ENCODE measurements around the gene CYB5B.

CYB5B gene

DNA sequence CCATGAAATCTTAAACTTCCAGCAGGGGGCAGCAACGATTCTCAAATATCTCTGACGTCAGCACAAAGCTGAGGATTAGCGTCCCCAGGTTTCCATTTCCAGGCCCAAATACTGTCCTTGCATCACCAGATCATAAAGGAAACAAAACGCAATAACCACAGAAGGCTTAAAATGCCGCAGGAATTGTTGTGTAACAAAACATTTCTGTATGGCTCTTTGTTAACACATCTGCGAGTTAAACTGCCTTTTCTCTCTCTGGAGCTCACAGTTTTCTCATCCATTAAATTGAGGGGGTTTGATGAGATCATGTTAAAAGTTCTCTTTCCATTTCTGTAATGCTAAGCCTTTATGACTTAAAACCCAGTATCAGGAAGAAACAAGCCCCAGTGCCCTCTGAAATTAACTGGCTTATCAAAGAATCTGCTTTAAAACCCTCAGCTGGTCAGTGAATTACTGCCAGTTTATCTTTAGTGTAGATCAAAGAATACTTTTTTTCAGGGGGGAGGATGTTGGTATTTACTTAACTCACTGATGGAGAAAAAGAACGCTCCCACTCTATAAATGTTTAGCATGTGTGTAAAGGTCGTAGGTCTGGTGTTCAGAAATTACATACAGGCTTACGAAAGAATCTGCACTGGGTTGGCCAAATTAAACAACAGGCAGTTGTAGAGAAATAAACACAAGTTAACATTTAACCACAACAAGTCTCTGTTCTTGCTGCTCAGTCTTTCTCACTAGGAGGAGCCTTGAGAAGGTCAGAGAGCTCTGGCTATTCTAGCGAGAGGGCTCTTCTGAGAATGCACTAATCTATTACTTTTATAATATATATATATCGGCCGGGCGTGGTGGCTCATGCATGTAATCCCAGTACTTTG, 28.0 kb upstream of the CYB5B start:
- Histone ChIP-seq H3K4me3 (ENCODE audit: low read depth, low read length) (no peak overlapping the region), H3K27ac (ENCODE audit: low read depth, low read length) (peak overlapping the region; percentile 73), H3K9me3 (ENCODE audit: control insufficient read depth, insufficient read depth, low read length) (no peaks in the 10 kb centered on the region), H3K9ac (ENCODE audit: low read depth, low read length) (no peak overlapping the region), H3K36me3 (ENCODE audit: control insufficient read depth, insufficient read depth, low read length) (no peaks in the 10 kb centered on the region), H3K4me1 (ENCODE audit: control insufficient read depth, insufficient read depth, low read length) (peaks cover 6% of the 10 kb centered on the region; the same call in 1 of the 2 replicates), H3K27me3 (ENCODE audit: control insufficient read depth, insufficient read depth, low read length) (no peaks in the 10 kb centered on the region)

DNA sequence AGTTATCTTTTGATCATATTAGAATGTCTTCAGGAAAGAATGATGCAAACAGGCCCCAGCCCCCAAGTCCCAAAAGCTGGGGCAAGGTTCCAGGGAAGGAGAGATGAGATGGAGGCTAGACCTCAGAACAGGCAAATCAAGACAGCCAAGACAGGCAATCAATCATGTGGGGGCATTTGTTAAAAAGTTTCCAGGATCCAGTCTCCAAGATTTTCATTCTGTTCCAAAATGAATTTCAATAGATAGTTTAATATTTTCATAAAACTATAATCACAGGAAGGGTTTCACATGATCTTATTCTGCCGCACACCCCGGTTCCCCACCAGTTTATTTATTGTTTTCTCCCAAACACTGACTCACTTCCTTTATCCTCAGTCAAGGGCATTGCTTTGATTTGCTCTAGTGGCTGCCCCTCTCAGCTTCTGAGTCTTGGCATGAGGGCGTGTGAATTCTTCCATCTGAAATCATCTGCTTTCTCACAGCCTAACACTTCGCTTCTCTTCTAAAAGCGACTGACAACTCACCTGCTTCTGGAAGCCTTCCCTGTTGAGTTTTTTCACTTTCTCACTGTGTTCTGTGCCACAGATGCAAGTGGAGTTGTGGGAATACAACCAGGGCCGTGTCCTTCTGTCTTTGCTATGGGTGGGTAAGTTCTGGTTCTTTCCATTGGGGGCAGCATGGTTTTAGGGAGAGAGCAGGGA, 26.4 kb upstream of the CYB5B start:
- Histone ChIP-seq H3K9me3 (ENCODE audit: control insufficient read depth, insufficient read depth, low read length) (no peaks in the 10 kb centered on the region), H3K27me3 (ENCODE audit: control insufficient read depth, insufficient read depth, low read length) (no peaks in the 10 kb centered on the region), H3K27ac (ENCODE audit: low read depth, low read length) (peak overlapping the region; percentile 30), H3K9ac (ENCODE audit: low read depth, low read length) (no peak overlapping the region), H3K36me3 (ENCODE audit: control insufficient read depth, insufficient read depth, low read length) (no peaks in the 10 kb centered on the region), H3K4me1 (ENCODE audit: control insufficient read depth, insufficient read depth, low read length) (peaks cover 6% of the 10 kb centered on the region; the same call in 1 of the 2 replicates), H3K4me3 (ENCODE audit: low read depth, low read length) (no peak overlapping the region)

DNA sequence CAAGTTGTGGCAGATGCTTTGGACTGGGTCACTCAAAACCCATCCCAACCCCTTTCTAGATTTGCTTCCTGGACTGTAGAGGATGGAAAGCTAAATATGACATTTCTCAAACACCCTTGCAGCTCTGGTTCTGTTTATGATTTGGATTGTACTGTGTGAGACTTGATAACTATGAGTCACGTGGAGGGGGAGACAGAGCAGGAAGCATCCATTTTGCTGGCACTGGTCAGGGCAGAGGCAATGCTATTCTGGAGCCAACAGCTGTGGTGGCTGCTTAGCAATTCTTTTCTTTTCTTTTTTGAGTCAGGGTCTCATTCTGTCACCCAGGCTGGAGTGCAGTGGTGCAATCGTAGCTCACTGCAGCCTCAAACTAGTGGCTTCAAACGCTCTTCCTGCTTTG, 25.1 kb upstream of the CYB5B start:
- no peaks in the 10 kb centered on the region for H3K9me3 ChIP-seq (ENCODE audit: control insufficient read depth, insufficient read depth, low read length)
- peaks cover 12% of the 10 kb centered on the region for H3K4me1 ChIP-seq (ENCODE audit: control insufficient read depth, insufficient read depth, low read length)
- H3K27me3 ChIP-seq (ENCODE audit: control insufficient read depth, insufficient read depth, low read length): no peaks in the 10 kb centered on the region
- H3K27ac ChIP-seq (ENCODE audit: low read depth, low read length): no peak overlapping the region
- H3K9ac ChIP-seq (ENCODE audit: low read depth, low read length): no peak overlapping the region
- no peak overlapping the region for H3K4me3 ChIP-seq (ENCODE audit: low read depth, low read length)
- H3K36me3 ChIP-seq (ENCODE audit: control insufficient read depth, insufficient read depth, low read length): no peaks in the 10 kb centered on the region

DNA sequence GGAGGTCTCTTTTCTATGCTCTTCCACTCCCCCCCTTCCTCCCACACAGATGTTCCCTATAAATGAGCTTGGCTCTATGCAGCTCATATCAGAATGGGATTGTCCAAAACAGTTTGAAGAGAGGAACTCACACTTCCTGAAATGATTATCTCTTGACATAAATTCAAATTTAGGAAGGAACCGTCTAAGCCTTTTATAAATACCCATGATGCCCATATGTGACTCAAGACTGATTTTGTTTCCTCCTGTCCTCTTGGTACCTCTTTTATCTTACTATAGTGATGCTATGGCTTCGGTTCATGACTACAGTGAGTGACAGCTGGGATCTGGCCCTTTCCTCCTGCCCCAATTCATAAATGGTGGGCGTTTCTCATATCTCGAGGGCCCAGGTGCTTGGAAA, 22.0 kb upstream of the CYB5B start:
- peaks cover 10% of the 10 kb centered on the region for H3K4me1 ChIP-seq (ENCODE audit: control insufficient read depth, insufficient read depth, low read length)
- H3K9ac ChIP-seq (ENCODE audit: low read depth, low read length): no peak overlapping the region
- H3K27ac ChIP-seq (ENCODE audit: low read depth, low read length): no peak overlapping the region

DNA sequence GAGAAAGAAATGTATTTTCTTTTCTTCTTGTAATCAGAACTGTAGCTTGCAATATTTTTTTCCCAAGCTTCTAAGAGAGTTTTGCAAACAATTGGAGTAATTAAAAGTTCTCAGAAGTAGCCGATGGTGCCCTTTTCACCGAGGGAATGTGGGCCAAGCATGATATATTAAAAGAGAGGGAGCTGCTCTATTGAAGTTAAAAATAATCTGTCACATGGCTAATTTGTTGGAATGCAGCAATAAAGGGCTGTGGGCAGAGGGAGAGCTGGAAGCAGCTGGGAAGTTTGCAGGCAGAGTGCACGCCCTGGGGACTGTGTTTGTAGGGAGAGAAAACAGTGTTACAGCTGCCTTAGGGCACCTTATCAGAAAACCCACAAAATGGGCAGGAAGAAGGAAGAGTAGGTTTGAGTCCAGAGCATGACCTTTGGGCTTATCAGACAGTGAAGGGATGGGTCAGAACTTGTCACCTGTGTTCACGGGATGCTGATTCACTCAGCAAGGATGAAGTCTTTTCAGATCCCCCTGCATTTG, 20.1 kb upstream of the CYB5B start:
- H3K9me3 ChIP-seq (ENCODE audit: control insufficient read depth, insufficient read depth, low read length): no peaks in the 10 kb centered on the region
- no peaks in the 10 kb centered on the region for H3K36me3 ChIP-seq (ENCODE audit: control insufficient read depth, insufficient read depth, low read length)
- H3K9ac ChIP-seq (ENCODE audit: low read depth, low read length): no peak overlapping the region
- peak overlapping the region; percentile 17 for H3K27ac ChIP-seq (ENCODE audit: low read depth, low read length)
- H3K4me1 ChIP-seq (ENCODE audit: control insufficient read depth, insufficient read depth, low read length): peaks cover 10% of the 10 kb centered on the region
- H3K4me3 ChIP-seq (ENCODE audit: low read depth, low read length): no peak overlapping the region
- no peaks in the 10 kb centered on the region for H3K27me3 ChIP-seq (ENCODE audit: control insufficient read depth, insufficient read depth, low read length)

More for the DNA sequence above, 22.0 kb upstream of the CYB5B start:
- Histone ChIP-seq H3K36me3 (ENCODE audit: control insufficient read depth, insufficient read depth, low read length) (no peaks in the 10 kb centered on the region), H3K27me3 (ENCODE audit: control insufficient read depth, insufficient read depth, low read length) (no peaks in the 10 kb centered on the region), H3K9me3 (ENCODE audit: control insufficient read depth, insufficient read depth, low read length) (no peaks in the 10 kb centered on the region), H3K4me3 (ENCODE audit: low read depth, low read length) (no peak overlapping the region)

DNA sequence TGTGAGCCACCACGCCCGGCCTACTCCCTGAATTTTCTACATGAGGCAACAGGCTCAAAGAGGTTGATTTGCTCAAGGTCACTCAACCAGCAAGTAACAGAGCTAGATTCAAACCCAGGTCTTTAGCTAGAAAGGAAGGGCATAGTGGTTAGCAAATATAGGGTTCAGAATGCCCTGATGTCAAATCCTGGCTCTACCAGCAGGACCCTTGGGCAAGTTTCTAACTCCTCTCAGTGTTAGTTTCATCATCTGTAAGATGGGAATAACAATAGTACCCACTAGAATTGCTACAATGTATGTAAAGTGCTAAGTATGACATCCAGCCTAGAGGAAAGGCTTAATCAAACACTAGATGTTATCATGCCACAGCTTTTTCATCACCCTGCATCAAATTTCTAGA, 19.1 kb upstream of the CYB5B start:
- Histone ChIP-seq H3K9ac (ENCODE audit: low read depth, low read length) (no peak overlapping the region), H3K4me3 (ENCODE audit: low read depth, low read length) (no peak overlapping the region), H3K9me3 (ENCODE audit: control insufficient read depth, insufficient read depth, low read length) (no peaks in the 10 kb centered on the region), H3K4me1 (ENCODE audit: control insufficient read depth, insufficient read depth, low read length) (peaks cover 10% of the 10 kb centered on the region), H3K27ac (ENCODE audit: low read depth, low read length) (no peak overlapping the region), H3K27me3 (ENCODE audit: control insufficient read depth, insufficient read depth, low read length) (no peaks in the 10 kb centered on the region), H3K36me3 (ENCODE audit: control insufficient read depth, insufficient read depth, low read length) (no peaks in the 10 kb centered on the region)

DNA sequence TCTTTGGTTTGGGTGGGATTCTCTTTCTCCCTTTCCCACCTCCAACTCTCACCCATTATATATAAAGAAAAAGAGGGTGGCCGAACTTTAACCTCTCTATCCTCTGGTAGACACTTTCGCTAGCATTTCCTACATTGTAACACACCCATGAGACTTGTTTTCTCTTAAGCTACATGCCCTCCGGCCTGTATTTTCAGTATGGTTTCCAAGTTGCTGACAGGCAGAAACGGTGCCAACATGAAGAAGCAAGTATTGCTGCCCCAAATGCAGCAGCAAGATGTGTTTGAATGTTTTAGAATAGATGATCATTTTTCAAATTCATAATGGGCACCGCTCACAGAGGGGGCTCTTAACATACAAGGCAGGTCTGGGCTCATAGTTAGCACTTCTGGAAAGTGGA, 18.7 kb upstream of the CYB5B start:
- no peaks in the 10 kb centered on the region for H3K9me3 ChIP-seq (ENCODE audit: control insufficient read depth, insufficient read depth, low read length)
- H3K4me1 ChIP-seq (ENCODE audit: control insufficient read depth, insufficient read depth, low read length): peaks cover 10% of the 10 kb centered on the region
- no peak overlapping the region for H3K9ac ChIP-seq (ENCODE audit: low read depth, low read length)
- no peaks in the 10 kb centered on the region for H3K36me3 ChIP-seq (ENCODE audit: control insufficient read depth, insufficient read depth, low read length)
- no peak overlapping the region for H3K27ac ChIP-seq (ENCODE audit: low read depth, low read length)
- H3K4me3 ChIP-seq (ENCODE audit: low read depth, low read length): no peak overlapping the region
- no peaks in the 10 kb centered on the region for H3K27me3 ChIP-seq (ENCODE audit: control insufficient read depth, insufficient read depth, low read length)

DNA sequence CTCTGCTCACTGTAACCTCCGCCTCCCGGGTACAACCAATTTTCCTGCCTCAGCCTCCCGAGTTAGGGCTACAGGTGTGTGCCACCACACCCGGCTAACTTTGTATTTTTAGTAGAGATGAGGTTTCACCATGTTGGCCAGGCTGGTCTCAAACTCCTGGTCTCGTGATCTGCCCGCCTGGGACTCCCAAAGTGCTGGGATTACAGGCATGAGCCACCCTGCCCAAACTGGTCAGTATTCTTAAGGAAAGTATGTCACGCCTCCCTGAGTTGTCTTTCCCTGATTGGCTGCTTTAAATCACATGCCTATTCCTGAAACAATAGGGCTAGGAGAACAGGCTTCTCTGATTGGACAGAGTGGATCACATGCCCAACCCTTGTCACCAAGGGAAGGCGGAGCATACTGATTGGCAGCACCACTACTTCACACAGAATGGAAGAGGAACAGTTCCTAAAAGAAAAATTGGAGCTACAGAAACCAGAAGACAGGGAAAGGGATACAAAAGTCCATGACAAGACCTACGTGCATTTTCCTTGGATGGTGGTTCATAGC, 17.6 kb upstream of the CYB5B start:
- Histone ChIP-seq H3K9me3 (ENCODE audit: control insufficient read depth, insufficient read depth, low read length) (no peaks in the 10 kb centered on the region), H3K27me3 (ENCODE audit: control insufficient read depth, insufficient read depth, low read length) (no peaks in the 10 kb centered on the region), H3K36me3 (ENCODE audit: control insufficient read depth, insufficient read depth, low read length) (no peaks in the 10 kb centered on the region), H3K9ac (ENCODE audit: low read depth, low read length) (no peak overlapping the region), H3K27ac (ENCODE audit: low read depth, low read length) (no peak overlapping the region), H3K4me3 (ENCODE audit: low read depth, low read length) (no peak overlapping the region), H3K4me1 (ENCODE audit: control insufficient read depth, insufficient read depth, low read length) (peaks cover 10% of the 10 kb centered on the region)

DNA sequence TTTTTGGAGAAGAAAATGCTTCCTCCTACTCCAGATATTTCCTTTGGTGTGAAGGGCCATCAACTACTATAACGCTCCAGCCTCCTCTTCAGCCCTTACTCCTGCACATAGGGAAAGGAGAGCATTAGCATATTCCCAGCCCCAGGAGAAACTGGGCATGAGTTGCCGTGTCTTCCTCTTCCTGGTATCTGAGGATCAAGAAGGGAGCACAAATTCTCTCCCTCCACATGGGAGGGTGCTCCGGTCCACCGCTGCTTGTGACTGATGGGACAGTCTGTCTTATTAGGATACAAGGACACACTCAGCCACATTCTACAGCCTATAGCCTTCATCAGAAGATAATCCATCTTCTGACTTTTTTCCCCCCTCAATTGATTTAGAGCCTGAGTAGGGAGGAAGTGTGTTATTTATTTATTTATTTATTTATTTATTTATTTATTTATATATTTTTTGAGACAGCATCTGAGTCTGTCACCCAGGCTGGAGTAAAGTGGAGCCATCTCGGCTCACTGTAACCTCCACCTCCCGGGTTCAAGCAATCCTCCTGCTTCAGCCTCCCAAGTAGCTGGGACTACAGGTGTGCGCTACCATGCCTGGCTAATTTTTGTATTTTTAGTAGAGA, 16.6 kb upstream of the CYB5B start:
- Histone ChIP-seq H3K4me1 (ENCODE audit: control insufficient read depth, insufficient read depth, low read length) (peaks cover 10% of the 10 kb centered on the region), H3K27ac (ENCODE audit: low read depth, low read length) (no peak overlapping the region), H3K4me3 (ENCODE audit: low read depth, low read length) (no peak overlapping the region), H3K9ac (ENCODE audit: low read depth, low read length) (no peak overlapping the region), H3K27me3 (ENCODE audit: control insufficient read depth, insufficient read depth, low read length) (no peaks in the 10 kb centered on the region), H3K9me3 (ENCODE audit: control insufficient read depth, insufficient read depth, low read length) (no peaks in the 10 kb centered on the region), H3K36me3 (ENCODE audit: control insufficient read depth, insufficient read depth, low read length) (no peaks in the 10 kb centered on the region)

DNA sequence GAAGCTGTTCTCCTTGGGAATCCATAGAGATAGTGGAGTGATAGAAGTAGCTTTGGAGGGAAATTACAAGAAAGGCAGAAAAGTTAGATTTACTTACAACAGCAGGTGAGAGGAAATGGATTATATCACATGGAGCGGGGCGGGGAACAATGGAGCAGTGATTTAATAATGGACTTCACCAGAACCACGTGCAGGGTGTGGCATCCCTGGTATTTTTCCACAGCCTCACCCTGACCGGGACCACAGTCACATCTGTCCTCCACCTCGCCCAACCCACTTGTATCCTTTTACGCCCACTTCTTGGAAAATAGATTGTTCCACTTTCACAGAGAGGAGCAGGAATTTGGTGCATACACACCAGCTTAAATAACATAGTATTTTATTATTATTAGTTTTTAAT, 15.9 kb upstream of the CYB5B start:
- H3K4me1 ChIP-seq (ENCODE audit: control insufficient read depth, insufficient read depth, low read length): peaks cover 10% of the 10 kb centered on the region
- H3K27me3 ChIP-seq (ENCODE audit: control insufficient read depth, insufficient read depth, low read length): no peaks in the 10 kb centered on the region
- H3K9me3 ChIP-seq (ENCODE audit: control insufficient read depth, insufficient read depth, low read length): no peaks in the 10 kb centered on the region
- no peak overlapping the region for H3K27ac ChIP-seq (ENCODE audit: low read depth, low read length)
- H3K9ac ChIP-seq (ENCODE audit: low read depth, low read length): no peak overlapping the region
- H3K4me3 ChIP-seq (ENCODE audit: low read depth, low read length): no peak overlapping the region
- H3K36me3 ChIP-seq (ENCODE audit: control insufficient read depth, insufficient read depth, low read length): no peaks in the 10 kb centered on the region

All from HUES48 (cell line).